ENCODE measurements around the gene TGM3.

DNA sequence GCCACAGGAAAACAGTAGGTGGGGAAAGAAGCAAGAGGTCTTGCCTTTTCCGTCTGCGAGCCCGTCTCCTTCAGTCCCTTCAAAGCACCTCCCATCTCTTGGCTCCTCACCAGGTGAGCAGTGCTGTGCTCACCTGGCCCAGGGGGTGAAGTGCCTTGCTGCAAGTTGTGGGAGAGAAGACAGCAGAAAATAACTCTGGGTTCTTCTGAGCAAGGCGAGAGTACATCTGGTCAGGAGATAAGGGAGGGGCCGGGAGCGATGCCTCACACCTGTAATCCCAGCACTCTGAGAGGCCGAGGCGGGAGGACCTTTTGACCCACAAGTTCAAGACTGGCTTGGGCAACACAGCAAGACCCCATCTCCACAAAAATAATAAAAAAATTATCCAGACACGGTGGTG lies 35.6 kb upstream of the TGM3 start:
- TF ChIP-seq CTCF (IDR thresholded peaks at IDR 0.05): no peak
- TF ChIP-seq POLR2A (IDR thresholded peaks at IDR 0.05): no peak
